B cell (primary cell): ENCODE measurements around the gene ZFP91.

ENCODE experiments used
- CTCF ChIP-seq: fragments of 200-600 bp; IDR thresholded peaks from one replicate; pipeline ENCODE4 v1.8.0; 2022; ENCODE audit warnings: antibody characterized with exemption, mild to moderate bottlenecking
- EZH2 ChIP-seq: IDR thresholded peaks from 2 replicates; pipeline ENCODE4 v1.6.1; 2012; ENCODE audit warnings: borderline replicate concordance, low read depth, mild to moderate bottlenecking, moderate library complexity, low read length; ENCODE audit not compliant: insufficient read depth, poor library complexity, severe bottlenecking

- TF ChIP-seq CTCF: no peak
- TF ChIP-seq EZH2: no peak
Measured at GRCh38 chr11:58625826-58626460, 47.1 kb downstream of the ZFP91 start.
